Measurements from ENCODE around the gene TPPP. TPM values are rescaled to one million over a fixed set of nuclear protein-coding genes. Genes with fewer than 3 reads are reported as not detected.

Gene TPPP
- total RNA-seq, 4 donors from 2014 or later, result 10.5 to 22.2 (median 16.2) TPM

- DNase-seq (ENCODE audit: low spot score in 2 of 2), result peak in 1 of 2 donors; percentile 56
- H3K9me3 ChIP-seq, result no peaks in the 10 kb centered on the region
- 39% methylated on average over 3 of the region's 33 CpGs for WGBS
- no peaks in the 10 kb centered on the region for H3K27me3 ChIP-seq
- no peak overlapping the region for H3K27ac ChIP-seq
- H3K4me3 ChIP-seq, result no peak overlapping the region
- H3K36me3 ChIP-seq, result peaks cover 7% of the 10 kb centered on the region
- TF ChIP-seq EP300 (IDR thresholded peaks at IDR 0.05), result no peak
- TF ChIP-seq CTCF (IDR thresholded peaks at IDR 0.05), result no peak
- TF ChIP-seq POLR2AphosphoS5 (IDR thresholded peaks at IDR 0.05), result no peak
- no peak for TF ChIP-seq POLR2A (IDR thresholded peaks at IDR 0.05)
- peaks cover 42% of the 10 kb centered on the region for H3K4me1 ChIP-seq
Measured at GRCh38 chr5:670396-671270, 22.5 kb downstream of the TPPP start.

- no peaks in the 10 kb centered on the region for H3K27me3 ChIP-seq
- peak in 1 of 2 donors; percentile 76 for DNase-seq (ENCODE audit: low spot score in 2 of 2)
- no peak overlapping the region for H3K4me3 ChIP-seq
- TF ChIP-seq CTCF (IDR thresholded peaks at IDR 0.05) (no peak), EP300 (IDR thresholded peaks at IDR 0.05) (no peak), POLR2A (IDR thresholded peaks at IDR 0.05) (no peak), POLR2AphosphoS5 (IDR thresholded peaks at IDR 0.05) (no peak)
- H3K36me3 ChIP-seq, result peaks cover 14% of the 10 kb centered on the region
- H3K9me3 ChIP-seq, result no peaks in the 10 kb centered on the region
- H3K27ac ChIP-seq, result no peak overlapping the region
- no CpG with 5 or more reads among the region's 22 CpGs for WGBS
- peaks cover 42% of the 10 kb centered on the region for H3K4me1 ChIP-seq
Measured at GRCh38 chr5:669842-670395, 23.2 kb downstream of the TPPP start.

GRCh38 chr5:669111-669841, 23.9 kb downstream of the TPPP start:
- peak; percentile 17 to 61 for TF ChIP-seq CTCF (IDR thresholded peaks at IDR 0.05)
- no peak for TF ChIP-seq EP300 (IDR thresholded peaks at IDR 0.05)
- no CpG with 5 or more reads among the region's 40 CpGs for WGBS
- DNase-seq (ENCODE audit: low spot score in 2 of 2), result peak in 1 of 2 donors; percentile 80
- Histone ChIP-seq H3K27ac (no peak overlapping the region), H3K4me3 (no peak overlapping the region), H3K27me3 (no peaks in the 10 kb centered on the region), H3K36me3 (peaks cover 19% of the 10 kb centered on the region), H3K9me3 (no peaks in the 10 kb centered on the region), H3K4me1 (peaks cover 36% of the 10 kb centered on the region)

- Histone ChIP-seq H3K9me3 (no peaks in the 10 kb centered on the region), H3K27ac (no peak overlapping the region), H3K36me3 (peaks cover 27% of the 10 kb centered on the region)
Measured at GRCh38 chr5:668283-668995, 24.7 kb downstream of the TPPP start.

More at GRCh38 chr5:668283-668995, 24.7 kb downstream of the TPPP start:
- Histone ChIP-seq H3K4me1 (peaks cover 30% of the 10 kb centered on the region), H3K27me3 (no peaks in the 10 kb centered on the region), H3K4me3 (no peak overlapping the region)
- 91% methylated on average over 29 of the region's 44 CpGs for WGBS
- DNase-seq (ENCODE audit: low spot score in 2 of 2), result peak in 1 of 2 donors; percentile 76
- TF ChIP-seq CTCF (IDR thresholded peaks at IDR 0.05) (no peak), POLR2A (IDR thresholded peaks at IDR 0.05) (no peak), EP300 (IDR thresholded peaks at IDR 0.05) (no peak), POLR2AphosphoS5 (IDR thresholded peaks at IDR 0.05) (no peak)
